GM20000 (cell line): ENCODE results near the gene ZDHHC7.

Experiments used
- DNase-seq: peaks from one replicate; pipeline ENCODE4 v3.0.0; 2012; ENCODE audit warnings: low spot score
- TF ChIP-seq, protein P1 (sequence below): IDR thresholded peaks from 2 replicates; pipeline ENCODE4 v1.5.1; 2012; ENCODE audit warnings: mild to moderate bottlenecking, control low read depth; ENCODE audit errors: extremely low read depth, missing control alignments

The ZDHHC7 gene

DNA sequence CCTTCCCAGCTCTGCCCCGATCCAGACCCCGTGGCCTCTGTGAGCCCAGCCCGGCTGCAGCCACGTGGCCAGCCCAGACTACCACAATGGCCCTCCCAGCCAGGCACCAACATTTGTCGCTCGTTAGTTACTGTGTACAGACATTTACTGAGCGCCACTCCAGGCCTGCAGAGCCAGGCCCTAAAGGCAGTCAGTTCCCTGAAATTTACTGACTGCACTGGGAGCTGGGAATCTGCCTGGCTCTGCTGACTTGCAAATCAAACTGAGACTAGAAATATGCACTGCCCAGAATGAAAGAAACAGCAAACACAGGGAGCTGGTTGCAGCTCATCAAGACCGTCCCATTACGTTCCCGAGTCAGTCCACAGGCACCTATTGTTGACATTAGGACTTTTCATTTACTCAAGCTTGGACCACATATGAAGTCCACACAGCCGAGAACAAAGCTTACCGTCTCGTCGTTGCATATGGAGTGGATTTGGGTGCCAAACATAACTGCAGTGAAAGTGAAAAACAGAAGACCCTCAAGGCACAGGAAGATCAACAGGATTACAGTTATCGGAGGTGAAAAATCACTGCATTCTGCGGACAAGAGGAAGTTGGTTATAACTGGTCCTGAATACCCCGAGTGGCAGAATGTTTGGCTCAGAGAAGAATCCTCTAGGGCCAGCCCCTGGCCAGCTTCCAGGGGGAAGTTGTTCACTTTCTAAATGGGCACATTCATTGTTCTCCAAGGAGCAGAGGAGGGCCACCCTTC is 34.5 kb downstream of the ZDHHC7 start:
- TF ChIP-seq, protein P1, sequence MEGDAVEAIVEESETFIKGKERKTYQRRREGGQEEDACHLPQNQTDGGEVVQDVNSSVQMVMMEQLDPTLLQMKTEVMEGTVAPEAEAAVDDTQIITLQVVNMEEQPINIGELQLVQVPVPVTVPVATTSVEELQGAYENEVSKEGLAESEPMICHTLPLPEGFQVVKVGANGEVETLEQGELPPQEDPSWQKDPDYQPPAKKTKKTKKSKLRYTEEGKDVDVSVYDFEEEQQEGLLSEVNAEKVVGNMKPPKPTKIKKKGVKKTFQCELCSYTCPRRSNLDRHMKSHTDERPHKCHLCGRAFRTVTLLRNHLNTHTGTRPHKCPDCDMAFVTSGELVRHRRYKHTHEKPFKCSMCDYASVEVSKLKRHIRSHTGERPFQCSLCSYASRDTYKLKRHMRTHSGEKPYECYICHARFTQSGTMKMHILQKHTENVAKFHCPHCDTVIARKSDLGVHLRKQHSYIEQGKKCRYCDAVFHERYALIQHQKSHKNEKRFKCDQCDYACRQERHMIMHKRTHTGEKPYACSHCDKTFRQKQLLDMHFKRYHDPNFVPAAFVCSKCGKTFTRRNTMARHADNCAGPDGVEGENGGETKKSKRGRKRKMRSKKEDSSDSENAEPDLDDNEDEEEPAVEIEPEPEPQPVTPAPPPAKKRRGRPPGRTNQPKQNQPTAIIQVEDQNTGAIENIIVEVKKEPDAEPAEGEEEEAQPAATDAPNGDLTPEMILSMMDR = no peak
- no peak for DNase-seq

DNA sequence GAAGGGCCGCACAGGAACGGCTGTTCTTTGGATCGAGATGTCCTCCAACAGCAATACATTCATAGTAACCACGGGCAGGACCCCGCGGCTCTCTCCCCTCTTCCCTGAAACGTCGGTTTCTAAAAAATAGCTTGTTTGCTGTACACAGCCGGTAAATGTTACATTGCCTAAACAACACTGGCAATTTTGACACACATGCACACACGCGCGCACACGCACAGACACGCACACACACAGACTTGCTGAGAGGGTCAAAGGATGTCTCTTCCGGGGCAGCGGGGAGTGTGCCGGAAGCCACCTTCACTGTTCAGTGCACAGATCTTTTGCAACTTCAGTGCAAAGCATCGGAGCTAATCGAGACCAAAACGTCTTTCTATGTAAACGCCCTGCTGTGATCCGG is 35.8 kb downstream of the ZDHHC7 start:
- no peak for DNase-seq
- TF ChIP-seq, protein P1 = no peak

GRCh38 chr16:84975066-84975465 is 36.3 kb downstream of the ZDHHC7 start:
- TF ChIP-seq, protein P1 = no peak
- no peak for DNase-seq

GRCh38 chr16:84973776-84974523 is 37.4 kb downstream of the ZDHHC7 start:
- TF ChIP-seq, protein P1 = no peak
- no peak for DNase-seq

- TF ChIP-seq, protein P1 = no peak
- DNase-seq = no peak
Observed at GRCh38 chr16:84973236-84973635, 38.1 kb downstream of the ZDHHC7 start.

DNA sequence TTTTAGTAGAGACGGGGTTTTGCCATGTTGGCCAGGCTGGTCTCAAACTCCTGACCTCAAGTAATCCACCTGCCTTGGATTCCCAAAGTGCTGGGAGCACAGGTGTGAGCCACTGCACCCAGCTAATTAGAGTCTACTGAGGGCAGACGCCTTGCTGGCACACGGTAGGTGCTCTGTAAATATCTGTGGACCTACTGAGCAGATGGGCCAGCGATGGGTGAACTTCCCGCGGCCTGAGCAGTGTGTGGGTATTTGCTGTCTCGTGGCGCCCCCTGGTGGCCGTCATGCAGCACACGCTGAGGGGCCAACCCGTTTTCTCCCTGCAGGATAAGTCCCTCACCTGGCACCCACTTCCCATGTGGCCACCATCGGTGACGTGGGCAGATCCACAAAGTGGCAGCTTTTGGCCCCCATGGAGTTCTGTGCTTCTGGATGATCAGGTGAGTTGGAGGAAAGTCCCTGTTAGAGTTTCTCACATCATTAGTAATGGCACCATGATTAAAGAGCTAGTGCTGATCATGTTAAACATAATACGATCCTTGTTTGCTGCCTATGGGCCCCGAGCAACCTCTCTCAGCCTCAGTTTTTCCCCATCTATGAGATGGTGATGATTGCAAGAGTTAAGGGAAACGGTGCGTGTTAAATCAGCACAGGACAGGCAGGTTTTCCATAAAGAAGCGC is 40.7 kb downstream of the ZDHHC7 start:
- peak; percentile 82 for DNase-seq
- TF ChIP-seq, protein P1 = peak; percentile 72

DNA sequence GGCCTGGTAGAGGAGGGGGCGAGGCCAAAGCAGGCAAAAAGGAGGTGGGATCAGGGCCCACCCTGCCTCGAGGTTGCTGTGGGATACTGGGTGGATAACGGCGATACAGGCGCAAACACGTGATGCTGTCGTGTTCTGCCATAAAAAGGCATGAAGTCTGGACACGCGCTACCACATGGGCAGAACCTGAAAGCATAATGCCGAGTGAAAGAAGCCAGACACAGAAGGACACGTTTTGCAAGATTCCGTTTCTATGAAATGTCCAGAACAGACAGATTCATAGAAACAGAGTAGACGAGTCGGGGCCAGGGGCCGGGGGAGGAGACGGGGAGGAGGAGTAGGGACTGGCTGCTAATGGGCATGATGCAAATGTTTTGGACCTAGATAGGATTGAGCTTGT is 43.5 kb downstream of the ZDHHC7 start:
- TF ChIP-seq, protein P1 = no peak
- DNase-seq = no peak
